ENCODE results near the gene IFITM1. TPM values are rescaled to one million over a fixed set of nuclear protein-coding genes. Genes with fewer than 3 reads are reported as not detected.
"Not testable (repeated sequence)": the region's sequence is repeated elsewhere in the genome, so short reads cannot be mapped to it uniquely, and the experiment has no call there.

Gene IFITM1
- total RNA-seq, 4 donors from 2014 or later: 29.9 to 138 (median 112) TPM

DNA sequence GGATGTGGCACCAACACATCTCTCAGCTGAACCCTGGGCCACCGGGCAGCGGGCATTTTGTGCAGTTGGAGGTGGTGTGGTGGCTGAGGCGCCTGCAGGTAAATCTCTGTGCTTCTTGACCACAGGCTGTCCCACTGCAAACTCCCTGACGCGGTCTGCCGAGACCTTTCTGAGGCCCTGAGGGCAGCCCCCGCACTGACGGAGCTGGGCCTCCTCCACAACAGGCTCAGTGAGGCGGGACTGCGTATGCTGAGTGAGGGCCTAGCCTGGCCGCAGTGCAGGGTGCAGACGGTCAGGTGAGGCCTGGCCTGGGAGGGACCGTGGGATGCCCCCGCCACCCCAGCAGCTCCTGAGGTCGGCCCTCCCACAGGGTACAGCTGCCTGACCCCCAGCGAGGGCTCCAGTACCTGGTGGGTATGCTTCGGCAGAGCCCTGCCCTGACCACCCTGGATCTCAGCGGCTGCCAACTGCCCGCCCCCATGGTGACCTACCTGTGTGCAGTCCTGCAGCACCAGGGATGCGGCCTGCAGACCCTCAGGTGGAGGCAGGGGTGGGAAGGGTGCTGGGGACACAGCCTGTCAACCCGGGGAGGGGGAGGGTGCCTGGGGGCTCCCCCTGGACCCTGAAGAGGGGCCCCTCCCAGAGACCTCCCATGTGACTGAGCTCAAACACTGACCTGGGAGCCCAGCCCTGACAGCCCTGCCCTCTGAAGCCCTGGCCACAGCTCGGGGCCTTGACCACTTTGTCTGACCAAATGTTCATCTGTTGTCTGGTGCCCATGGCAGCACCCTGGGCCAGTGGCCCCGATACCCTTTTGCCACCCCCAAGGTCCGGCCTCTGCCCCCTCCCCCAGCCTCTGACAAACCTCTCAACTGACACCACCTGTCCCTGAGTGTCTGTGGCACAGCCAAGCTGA lies 29.5 kb upstream of the IFITM1 start:
- ATAC-seq: no peak
- peaks cover 82% of the 10 kb centered on the region for H3K27me3 ChIP-seq
- no peaks in the 10 kb centered on the region for H3K36me3 ChIP-seq
- no peak overlapping the region for H3K27ac ChIP-seq
- peaks cover 0 to 40% (median 18%) of the 10 kb centered on the region in 3 donors for H3K4me1 ChIP-seq
- no peak overlapping the region for H3K4me3 ChIP-seq
- no peaks in the 10 kb centered on the region for H3K9me3 ChIP-seq
- TF ChIP-seq, protein P1, sequence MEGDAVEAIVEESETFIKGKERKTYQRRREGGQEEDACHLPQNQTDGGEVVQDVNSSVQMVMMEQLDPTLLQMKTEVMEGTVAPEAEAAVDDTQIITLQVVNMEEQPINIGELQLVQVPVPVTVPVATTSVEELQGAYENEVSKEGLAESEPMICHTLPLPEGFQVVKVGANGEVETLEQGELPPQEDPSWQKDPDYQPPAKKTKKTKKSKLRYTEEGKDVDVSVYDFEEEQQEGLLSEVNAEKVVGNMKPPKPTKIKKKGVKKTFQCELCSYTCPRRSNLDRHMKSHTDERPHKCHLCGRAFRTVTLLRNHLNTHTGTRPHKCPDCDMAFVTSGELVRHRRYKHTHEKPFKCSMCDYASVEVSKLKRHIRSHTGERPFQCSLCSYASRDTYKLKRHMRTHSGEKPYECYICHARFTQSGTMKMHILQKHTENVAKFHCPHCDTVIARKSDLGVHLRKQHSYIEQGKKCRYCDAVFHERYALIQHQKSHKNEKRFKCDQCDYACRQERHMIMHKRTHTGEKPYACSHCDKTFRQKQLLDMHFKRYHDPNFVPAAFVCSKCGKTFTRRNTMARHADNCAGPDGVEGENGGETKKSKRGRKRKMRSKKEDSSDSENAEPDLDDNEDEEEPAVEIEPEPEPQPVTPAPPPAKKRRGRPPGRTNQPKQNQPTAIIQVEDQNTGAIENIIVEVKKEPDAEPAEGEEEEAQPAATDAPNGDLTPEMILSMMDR (IDR thresholded peaks at IDR 0.05): no peak
- TF ChIP-seq POLR2AphosphoS5 (IDR thresholded peaks at IDR 0.05) (no peak), EP300 (IDR thresholded peaks at IDR 0.05) (no peak), POLR2A (IDR thresholded peaks at IDR 0.05) (no peak)
- WGBS, 2 donors (ENCODE audit: low coverage in 1 of 2): 90% methylated on average over 3 of the region's 24 CpGs; no CpG with 5 or more reads in 1 of the 2 donors

DNA sequence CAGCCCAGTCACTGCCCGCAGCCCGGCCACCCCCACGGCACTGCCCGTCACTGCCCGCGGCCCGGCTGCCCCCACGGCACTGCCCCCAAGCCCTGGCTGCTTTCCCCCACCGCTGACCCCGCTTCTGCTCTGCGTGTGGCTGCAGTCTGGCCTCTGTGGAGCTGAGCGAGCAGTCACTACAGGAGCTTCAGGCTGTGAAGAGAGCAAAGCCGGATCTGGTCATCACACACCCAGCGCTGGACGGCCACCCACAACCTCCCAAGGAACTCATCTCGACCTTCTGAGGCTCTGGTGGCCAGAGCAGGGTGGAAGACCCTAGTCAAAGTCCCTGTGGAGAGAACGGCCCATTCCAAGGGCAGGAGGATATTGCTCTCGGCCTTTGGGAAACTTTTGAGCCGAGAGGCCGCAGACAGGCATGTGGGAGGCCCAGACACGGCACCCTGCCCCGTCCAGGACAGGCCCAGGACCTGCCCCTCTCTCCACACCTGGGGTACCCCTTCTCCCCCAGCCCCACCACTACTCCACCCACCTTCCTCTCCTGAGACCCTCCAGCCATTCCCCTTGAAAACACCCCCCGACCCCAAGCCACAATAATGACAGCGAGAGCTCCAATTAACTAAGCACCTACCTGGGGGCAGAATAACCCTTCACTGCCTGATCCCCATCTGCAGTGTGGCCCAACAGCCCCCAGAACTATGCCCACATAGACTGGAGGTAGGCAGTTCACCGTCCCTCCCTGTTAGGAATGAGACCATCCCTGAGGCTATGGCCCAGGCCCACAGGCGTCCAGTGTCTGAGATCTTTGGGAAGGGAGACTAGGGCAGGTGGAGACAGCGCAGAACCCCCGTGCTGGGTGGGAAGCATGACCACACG lies 28.6 kb upstream of the IFITM1 start:
- no peak for ATAC-seq
- Histone ChIP-seq H3K27me3 (peaks cover 73% of the 10 kb centered on the region), H3K9me3 (no peaks in the 10 kb centered on the region), H3K4me3 (no peak overlapping the region), H3K4me1 (peaks cover 0 to 40% (median 16%) of the 10 kb centered on the region in 3 donors), H3K27ac (no peak overlapping the region), H3K36me3 (no peaks in the 10 kb centered on the region)
- TF ChIP-seq EP300 (IDR thresholded peaks at IDR 0.05) (no peak), POLR2AphosphoS5 (IDR thresholded peaks at IDR 0.05) (no peak), POLR2A (IDR thresholded peaks at IDR 0.05) (no peak)
- TF ChIP-seq, protein P1 (IDR thresholded peaks at IDR 0.05): no peak
- whole genome bisulfite sequencing, 2 donors (ENCODE audit: low coverage in 1 of 2): 88% methylated on average over 3 of the region's 29 CpGs; no CpG with 5 or more reads in 1 of the 2 donors

DNA sequence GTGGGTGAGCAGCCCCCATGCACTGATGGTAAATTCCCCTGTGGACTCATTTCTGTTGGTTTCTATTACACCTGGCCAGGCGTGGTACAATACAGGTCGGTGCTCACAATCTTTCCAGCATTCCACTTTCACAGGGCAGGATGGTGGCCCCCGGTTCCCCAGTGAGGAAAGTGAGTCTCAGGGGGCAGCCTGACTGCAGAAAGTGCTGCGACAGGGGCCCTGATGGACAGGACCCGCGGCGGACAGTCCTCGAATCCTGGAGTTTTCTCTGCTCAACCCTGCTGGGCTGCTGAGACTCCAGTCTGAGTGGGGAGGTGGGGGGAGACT lies 28.0 kb upstream of the IFITM1 start:
- 74 to 92% methylated on average over 5 to 6 of the region's 8 CpGs for WGBS, 2 donors (ENCODE audit: low coverage in 1 of 2)
- Histone ChIP-seq H3K36me3 (no peaks in the 10 kb centered on the region), H3K4me3 (no peak overlapping the region), H3K9me3 (no peaks in the 10 kb centered on the region), H3K27ac (no peak overlapping the region), H3K4me1 (peaks cover 0 to 37% (median 10%) of the 10 kb centered on the region in 3 donors), H3K27me3 (peaks cover 67% of the 10 kb centered on the region)
- TF ChIP-seq, protein P1 (IDR thresholded peaks at IDR 0.05): no peak
- TF ChIP-seq EP300 (IDR thresholded peaks at IDR 0.05) (no peak), POLR2AphosphoS5 (IDR thresholded peaks at IDR 0.05) (no peak), POLR2A (IDR thresholded peaks at IDR 0.05) (no peak)
- no peak for ATAC-seq

DNA sequence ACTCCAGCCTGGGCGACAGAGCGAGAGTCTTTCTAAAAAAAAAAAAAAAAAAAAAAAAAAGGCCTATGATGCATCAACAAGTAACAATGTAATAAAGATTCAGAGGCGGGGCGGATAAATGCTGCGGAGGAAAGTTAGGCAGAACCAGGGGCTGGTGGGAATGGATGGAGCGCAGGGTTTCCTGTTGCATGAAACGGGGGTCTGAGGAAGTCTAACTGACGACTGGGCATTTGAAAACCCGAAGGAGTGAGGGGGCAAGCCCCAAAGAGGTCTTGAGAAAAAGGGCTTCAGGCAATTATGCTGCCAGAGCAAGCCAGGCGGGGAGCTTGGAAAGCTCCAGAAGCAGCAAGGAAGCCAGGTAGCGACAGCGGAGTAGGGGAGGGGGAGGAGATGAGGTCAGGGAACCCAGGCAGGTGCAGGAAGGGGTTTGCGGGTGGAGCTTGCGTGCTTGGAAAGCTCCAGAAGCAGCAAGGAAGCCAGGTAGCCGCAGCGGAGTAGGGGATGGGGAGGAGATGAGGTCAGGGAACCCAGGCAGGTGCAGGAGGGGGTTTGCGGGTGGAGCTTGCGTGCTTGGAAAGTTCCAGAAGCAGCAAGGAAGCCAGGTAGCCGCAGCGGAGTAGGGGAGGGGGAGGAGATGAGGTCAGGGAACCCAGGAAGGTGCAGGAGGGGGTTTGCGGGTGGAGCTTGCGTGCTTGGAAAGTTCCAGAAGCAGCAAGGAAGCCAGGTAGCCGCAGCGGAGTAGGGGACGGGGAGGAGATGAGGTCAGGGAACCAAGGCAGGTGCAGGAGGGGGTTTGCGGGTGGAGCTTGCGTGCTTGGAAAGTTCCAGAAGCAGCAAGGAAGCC lies 26.6 kb upstream of the IFITM1 start:
- WGBS, 2 donors (ENCODE audit: low coverage in 1 of 2): 81 to 89% methylated on average over 18 to 25 of the region's 27 CpGs
- not testable (repeated sequence) for ATAC-seq, H3K4me3 ChIP-seq

More for the DNA sequence above, 26.6 kb upstream of the IFITM1 start:
- H3K9me3 ChIP-seq, H3K36me3 ChIP-seq, H3K27ac ChIP-seq: not testable (repeated sequence)
- Histone ChIP-seq H3K4me1 (peaks cover 0 to 27% (median 10%) of the 10 kb centered on the region in 3 donors), H3K27me3 (peaks cover 54% of the 10 kb centered on the region)
